Measurements from ENCODE around the gene RAB27A.

GRCh38 chr15:55197362-55197705 is 92.3 kb downstream of the RAB27A start:
- TF ChIP-seq CTCF (optimal IDR thresholded peaks at IDR 0.05 in 1 of 3, IDR thresholded peaks at IDR 0.05 in 1 of 3, conservative IDR thresholded peaks at IDR 0.05 in 1 of 3; ENCODE audit: extremely low read depth in 1 of 3, insufficient read depth in 2 of 3, low read length in 3 of 3) (no peak), EZH2 (IDR thresholded peaks at IDR 0.05; ENCODE audit: low read length) (no peak)
